Fibroblast of skin of left biceps (primary cell): ENCODE data around the gene CDH4.

Source experiments
- DNase-seq, 2 experiments: peaks; one replicate each; pipeline ENCODE4 v3.0.0-alpha.2; 2013; ENCODE audit warnings: low read depth in 2 of 2

Gene CDH4

DNA sequence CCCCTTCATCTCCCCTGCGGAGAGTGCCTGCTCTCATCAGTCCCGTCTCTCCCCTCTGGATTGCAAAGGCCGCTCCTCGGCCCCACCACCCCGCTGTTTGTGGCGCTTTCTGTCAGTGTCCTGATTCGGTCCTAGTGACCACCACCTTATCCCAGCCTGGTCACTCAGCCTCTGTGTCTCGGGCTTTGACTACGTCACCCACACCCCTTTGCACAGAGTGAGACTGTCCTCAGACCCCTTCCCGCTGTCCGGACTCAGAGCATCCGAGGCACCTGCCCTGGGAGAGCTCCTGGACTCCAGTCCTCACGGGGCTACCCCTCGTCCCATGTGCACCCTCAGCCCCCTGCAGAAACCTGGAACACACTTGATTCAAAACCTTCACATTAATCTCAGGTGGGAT lies 433.4 kb downstream of the CDH4 start:
- DNase-seq, result no peak

DNA sequence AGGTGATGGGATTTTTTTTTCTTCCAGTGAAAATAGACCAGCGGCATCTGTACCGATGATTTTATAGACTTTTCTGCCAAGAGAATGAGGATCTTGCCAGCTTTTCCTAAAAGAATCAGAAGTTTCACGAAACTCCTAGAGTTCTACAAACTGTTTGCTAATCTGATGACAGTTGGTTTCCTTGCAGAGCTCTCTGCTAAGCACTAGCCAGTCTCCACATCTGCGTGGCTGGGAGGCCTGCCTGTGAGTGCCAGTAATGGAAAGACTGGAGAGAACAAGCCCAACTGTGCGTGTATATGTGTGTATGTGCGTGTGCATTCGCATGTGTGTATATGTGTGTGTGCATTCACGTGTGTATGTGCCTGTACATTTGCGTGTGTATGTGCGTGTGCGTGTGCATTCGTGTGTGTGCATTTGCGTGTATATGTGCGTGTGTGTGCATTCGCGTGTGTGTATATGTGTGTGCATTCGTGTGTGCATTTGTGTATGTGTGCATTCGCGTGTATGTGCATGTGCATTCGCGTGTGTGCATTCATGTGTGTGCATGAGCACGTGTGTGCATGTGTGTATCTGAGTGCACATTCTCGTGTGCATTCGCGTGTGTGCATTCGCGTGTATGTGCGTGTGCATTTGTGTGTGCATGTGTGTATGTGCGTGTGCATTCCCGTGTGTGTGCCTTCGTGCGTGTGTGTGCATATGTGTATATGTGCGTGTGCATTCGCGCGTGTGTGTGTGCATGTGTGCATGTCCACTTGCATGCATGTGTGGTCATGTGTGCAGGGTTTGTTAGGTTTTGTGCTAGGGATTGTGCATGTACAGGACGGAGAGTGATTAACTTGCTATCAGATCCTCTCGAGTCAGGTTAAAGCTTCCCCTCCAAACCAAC lies 434.2 kb downstream of the CDH4 start:
- no peak for DNase-seq

DNA sequence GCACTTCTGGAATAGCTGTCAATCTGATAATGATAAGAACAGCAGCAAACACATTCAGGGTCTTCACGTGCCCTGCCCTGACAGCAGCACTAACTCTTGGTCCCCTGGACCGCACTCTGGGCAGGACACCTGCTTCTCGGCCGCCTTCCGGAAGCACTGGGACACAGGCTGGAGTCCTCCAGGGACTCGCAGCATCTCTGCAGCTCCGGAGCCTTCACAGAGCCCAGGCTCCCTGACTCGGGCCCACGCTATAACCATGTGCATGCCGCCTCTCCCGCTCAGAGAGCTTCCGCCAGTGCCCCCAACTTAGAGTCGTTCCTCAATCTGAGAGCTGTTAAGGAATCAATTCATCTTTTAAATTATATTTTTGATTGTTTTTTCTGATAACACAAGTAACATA lies 436.4 kb downstream of the CDH4 start:
- no peak for DNase-seq

DNA sequence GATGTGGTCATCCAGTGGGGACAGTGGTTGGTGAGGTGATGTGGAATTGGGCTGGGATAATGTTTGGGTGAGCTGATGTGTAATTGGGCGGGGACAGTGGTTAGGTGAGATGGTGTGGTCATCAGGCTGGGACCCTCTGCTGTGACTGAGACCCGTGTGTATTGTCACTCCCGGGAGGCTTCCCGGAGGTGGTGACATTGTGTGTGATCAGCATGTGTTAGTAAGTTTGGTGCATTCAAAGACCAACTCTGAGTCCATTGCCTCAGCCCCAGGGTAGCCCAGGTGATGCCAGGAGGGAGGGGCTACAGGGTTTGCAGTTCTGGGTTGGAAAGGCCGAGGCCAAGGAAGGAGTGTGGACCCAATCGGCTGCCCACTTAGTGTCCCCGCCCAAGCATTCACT lies 438.1 kb downstream of the CDH4 start:
- no peak for DNase-seq

DNA sequence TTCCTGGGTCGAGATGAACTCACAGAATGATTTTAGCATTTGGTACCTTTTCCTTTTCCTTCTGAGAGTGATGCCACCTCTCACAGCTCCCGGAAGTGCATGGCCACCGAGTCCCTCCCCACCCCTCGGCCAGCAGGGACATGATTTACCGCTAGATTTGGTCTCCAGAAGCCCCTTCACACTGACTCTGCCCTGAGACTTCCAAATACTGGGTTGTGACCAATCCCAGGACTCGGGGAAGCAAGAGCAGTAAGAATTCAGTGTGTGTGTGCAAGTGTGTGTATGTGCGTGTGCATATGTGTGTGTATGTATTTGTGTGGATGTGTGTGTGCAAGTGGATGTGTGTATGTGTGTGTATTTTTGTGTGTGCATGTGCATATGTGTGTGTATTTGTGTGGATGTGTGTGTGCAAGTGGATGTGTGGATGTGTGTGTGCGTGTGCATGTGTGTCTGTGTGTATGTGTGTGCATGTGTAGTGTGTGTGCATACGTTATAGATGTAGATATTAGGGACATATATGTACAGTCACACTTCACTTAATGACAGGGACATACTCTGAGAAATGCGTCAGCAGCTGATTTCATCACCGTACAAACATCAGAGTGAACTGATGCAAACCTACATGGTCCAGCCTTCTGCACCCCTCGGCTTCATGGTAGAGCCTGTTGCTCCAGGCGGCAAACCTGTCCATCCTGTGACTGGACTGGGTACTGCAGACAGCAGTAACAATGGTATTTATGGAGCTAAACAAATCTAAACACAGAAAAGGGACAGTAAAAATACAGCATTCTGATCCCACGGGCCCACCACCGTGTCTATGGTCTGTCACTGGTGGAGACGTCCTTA lies 439.2 kb downstream of the CDH4 start:
- DNase-seq, result no peak

DNA sequence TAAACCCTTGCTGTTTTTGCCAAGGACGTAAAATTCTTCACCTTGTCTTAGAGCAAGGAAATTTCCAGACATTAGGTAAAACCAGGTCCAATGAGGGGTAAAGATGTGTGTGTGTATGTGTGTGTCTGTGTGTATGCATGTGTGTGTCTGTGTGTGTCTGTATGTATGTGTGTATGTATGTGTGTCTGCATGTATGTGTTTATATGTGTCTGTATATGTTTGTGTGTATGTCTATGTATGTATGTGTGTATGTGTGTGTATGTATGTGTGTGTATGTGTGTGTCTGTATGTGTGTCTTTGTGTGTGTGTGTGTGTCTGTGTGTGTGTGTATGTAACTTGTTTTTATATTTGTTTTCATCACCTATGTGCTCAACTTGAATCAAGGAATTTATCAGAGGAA lies 439.9 kb downstream of the CDH4 start:
- no peak for DNase-seq

DNA sequence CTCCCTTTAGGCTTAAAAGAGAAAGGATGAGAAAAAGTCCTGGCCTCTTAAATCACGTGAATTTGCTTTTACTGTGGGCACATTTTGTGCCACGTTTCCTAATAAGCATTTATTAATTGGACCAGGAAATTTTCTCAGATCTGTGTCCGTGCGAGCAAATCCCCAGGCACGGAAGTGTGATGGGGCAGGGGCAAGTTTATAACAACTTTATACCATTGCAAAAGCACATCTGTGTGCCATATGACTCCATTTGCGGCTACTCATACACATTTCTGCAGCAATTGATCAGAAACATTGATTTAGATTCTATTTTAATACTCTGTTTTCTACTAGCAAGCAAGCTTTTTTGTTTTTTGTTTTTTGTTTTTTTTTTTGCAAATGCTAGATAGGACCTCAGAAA lies 440.4 kb downstream of the CDH4 start:
- peak; percentile 28 to 32 for DNase-seq

DNA sequence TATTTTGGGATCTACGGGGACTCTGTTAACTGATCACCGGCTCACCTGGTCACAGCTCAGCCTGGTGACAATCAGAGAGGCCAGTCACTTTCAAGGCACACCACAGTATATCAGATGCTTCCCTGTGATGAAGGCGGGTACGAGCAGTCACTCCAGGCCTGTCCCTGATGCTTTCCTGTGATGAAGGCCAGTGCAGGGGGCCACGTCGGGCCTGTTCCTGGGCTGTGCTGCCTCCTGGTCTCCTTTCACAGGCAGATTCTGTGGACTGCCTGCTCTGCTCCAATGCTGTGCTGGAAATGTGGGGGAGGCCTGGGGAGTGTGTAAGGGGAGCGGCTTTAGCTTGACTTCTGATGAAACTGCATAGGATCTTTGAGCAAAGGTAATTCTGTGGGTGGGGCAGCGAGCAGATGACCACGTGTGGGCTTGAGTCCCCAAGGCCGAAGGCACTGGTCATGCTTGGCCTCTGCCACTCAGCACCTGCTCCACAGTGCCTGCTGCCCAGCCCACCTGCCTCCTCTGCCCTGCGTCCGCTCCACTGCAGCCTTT lies 441.1 kb downstream of the CDH4 start:
- DNase-seq, result no peak

DNA sequence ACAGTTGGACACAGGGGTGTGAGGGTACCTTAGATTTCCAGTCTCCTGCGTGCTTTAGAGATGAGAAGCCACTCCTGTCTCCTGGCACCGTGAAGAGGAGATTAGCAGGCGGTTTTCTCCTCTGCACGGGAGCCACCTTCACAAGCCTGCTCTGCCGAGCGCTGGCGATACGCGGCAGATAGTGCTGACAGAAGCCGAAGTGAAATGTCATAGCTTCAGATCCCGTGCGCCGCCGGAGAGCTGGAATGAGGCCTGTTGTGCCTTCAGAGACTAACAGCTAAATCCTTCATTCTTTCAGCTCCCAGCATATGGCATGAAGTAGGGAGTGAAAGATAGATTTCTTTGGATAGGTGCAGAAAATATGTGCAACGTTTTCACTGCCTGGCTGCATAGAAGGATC lies 442.6 kb downstream of the CDH4 start:
- no peak for DNase-seq

DNA sequence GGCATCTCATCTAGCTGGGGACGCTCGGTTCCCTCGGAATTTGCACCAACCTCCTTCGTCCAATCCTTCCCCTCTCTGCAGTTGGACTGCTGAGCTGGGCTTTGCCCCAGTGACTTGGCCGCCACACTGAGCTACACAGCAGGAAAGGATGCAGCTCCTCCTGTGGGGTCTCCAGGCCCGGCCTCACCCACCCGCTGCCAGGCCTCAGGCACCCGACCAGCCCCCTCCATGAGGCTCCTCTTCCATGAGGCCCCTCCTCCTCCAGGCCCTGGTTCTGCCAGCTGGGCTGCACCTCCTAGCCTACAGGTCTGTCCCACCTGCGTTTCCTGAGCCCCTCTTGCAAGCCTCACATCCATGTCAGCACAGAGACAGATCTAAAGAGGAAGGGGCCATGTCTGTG lies 443.7 kb downstream of the CDH4 start:
- DNase-seq, result no peak

DNA sequence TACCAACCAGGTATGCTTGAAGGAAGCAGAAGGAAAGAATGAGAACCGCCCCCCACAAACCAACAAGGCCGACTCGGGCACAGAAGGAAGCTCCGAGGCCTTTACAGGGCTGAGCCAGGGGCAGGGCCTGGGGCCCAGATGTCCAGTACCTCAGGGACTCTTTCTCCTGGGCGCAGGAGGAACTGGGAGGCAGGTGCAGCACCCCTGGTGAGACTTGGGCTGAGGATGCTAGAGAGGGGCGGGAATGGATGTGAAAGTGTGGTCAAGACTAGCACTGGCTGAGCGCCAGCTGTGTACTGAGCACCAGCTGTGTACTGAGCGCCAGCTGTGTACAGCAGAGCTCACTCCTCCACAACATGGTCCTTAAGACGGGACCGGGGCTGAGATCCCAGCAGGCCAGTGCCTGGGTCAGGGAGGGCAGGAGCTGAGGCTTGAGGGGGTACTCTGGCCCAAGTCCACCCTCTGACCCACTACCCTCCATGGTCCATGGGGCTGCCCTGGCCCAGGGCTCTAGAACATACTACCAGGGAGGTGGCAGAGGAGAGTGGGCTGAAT lies 444.2 kb downstream of the CDH4 start:
- no peak for DNase-seq

DNA sequence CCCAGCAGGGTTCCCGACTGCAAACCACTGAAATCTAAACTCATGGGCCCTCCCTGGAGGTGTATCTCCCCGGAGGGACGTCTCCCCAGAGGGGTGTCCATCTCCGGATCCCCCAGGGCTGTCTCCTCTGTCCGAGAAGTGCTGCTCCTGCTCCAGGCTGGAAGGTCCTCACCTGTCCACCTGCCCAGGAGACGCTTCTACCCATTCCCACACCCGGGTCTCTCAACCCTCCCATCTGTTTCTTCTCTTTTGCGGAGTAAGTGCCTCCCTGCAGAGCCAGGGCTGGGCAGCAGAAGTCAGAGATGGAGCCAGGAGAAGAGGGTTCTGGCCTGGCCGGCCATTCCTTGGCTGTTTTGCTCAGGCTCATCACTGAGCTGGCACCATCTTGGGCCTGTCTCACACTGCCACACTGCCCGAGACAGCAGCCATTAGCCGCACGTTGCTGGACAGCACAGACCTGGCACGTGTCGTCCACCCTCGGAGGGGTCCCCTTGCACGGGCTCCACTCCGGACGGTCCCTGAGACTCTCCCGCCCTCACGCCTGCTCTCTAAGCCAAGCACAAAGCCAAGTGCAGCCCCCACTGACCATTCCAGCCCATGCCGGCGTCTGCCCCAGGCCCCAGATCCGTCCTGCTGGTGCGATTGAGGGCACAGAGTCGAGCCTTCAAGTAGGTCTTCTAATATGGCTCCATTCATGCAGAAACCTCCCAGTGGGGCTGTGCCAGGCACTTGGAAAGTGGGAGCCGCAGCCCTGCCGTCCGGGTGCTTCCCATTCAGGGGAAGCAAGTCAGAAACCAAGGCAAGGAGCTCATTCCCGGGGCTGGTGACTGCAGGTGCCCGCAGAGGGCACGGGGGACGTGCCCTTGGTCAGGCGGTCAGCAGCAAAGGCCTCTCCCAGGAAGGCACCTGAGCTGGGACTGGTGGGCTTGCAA lies 445.9 kb downstream of the CDH4 start:
- DNase-seq, result no peak

DNA sequence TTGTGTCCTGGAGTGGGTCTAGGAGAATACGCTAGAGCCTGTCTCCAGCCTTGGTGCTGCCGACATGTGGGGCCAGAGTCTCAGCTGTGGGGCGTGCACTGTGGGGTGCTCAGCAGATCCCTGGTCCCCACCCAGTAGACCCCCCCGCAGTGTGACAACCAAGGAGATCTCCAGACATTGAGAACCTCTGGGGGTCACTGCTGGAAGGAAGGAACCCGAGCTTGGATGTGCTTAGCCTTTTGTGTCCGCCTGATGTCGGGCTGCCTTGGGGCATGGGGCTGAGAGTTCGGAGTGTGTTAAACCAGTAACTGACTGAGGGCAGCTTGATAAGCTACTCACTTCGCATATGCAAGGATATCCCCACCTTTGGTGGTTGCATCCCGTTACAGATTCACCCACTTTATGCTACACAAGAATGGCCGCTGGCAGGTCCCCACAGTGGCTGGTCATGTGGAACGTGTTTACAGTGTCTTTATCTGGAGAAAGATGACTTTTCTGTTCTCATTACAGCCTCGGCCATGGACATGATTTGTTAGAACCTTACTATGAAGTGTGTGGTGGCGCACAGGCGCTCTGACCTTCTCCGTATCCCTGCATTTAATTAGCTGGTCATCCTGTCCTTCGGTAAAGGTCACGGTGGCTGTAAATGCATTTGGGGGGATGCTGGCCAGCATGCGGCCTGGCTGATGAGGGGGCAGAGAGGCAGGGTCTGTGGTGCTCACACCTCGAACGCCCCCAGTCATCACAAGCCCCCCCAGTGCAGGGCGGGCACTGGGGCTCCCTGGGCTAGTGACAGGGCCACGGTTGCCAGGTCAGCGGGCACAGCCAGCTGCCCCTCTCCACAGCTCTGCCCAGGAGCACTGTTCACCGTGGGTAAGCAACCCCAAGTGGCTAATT lies 446.8 kb downstream of the CDH4 start:
- no peak for DNase-seq

DNA sequence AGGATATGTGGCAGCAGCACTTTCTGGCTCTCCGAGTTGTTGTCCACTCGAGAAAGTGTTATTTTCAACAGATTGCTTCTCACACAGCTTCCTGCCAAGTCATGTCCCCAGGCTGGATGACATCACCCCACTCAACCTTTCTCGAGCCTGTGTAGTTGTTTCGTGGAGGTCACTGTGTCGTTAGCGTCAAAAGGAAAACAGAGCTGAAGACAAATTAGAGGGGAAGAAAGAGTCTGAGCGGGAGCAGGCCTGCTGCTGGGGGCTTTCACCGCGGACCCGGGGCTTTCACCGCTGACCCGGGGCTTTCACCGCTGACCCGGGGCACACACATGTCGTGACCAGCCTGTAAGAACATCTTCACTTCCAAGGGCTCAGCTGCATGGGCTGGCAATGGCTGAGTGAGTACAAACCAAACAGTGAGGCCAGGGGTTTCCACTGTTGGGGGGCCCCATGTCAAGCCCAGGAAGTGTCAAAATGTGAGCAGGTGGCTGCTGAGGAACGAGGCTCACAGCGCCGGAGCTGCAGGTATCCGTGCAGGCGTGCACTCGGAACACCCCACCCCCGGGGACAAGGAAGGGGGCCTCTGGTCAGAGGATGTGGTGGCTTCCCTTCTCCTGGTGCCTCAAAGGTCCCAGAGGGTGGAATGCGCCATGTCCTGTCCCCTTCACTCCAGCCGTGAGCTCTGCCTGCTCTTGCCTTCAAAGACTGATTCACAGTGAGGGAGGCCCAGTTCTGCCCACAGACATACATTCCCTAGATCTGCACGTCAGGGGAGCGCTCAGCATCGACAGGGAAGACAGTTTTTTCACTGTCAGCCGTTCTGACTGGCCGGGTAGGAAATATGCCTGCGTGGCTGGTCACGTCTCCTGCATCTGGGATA lies 447.7 kb downstream of the CDH4 start:
- no peak for DNase-seq

DNA sequence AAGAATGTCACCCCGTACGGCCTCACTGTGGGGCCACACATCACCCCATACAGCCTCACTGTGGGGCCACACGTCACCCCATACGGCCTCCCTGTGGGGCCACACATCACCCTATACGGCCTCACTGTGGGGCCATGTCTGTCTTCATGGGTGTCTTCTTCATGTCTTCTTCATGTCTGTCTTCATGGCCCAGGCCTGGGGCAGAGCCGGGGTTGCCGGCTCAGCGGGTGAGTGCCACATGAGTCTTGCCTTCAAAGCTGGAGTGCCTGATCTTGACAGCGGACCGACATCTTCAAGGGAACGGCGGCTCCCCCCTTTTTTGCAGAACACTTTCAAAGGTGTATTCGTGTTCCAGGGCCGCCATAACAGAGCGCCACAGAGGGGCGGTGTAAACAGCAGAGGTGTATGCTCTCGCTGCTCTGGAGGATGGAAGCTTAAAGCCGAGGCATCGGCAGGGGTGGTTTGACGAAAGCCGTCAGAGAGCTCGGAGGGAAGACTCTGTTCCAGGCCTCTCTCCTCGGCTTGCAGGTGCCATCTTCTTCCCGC lies 448.6 kb downstream of the CDH4 start:
- no peak for DNase-seq

DNA sequence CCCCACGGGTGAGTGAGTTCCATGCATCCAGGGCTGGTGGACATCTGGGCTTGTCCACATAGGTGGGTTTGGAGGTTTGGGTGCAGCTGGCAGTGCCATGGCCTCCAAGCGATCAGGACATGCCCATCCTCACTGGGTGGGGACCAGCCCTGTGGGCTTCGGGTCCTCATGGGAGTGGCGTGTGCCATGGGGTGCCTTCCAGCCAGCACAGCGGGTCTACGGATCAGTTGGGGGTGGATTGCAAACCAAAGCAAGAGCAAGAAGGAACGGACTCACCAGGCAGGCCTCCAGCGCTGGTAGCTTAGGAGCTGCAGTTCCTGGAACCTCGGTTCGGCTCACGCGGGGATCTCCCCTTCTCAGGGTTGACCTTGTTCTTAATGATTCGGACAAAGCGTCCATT lies 449.3 kb downstream of the CDH4 start:
- DNase-seq, result no peak

DNA sequence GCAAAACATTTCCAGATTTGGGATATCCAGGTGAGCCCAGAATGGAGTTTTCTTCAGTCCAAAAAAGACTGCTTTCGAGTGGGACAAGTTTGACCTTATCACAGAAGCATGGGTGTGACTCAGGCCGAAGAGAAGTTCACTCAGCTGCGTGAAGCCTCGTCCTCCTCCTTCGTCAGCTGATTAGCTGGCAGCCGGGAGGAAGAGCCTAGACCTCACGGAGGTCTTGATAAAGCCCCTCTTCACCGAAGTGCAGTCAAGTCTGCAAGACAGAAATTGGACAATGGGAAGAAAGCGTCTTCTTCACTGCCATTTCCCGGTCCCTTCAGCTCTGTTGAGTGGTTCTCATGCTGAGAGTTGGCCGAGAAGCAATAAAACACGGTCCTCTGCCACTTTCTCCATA lies 449.7 kb downstream of the CDH4 start:
- no peak for DNase-seq

DNA sequence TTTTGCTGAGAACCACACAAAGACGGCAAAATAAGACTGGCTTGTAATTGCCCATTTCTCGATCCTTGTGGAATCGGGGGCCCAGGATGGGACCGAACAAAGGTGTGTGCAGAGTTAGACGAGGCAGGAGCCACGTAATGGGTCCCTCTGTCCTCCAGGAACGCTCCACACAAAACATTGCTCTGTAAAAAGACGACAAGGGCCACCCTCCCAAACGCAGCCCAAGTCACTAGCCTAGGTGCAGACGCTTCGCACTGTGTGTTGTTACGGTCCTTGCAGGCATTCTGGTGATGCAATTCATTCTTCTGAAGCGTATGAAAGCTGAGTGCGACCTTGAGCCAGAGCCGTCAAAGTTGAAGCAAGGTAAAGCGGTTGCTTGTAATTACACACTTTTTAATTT lies 450.2 kb downstream of the CDH4 start:
- DNase-seq, result no peak

DNA sequence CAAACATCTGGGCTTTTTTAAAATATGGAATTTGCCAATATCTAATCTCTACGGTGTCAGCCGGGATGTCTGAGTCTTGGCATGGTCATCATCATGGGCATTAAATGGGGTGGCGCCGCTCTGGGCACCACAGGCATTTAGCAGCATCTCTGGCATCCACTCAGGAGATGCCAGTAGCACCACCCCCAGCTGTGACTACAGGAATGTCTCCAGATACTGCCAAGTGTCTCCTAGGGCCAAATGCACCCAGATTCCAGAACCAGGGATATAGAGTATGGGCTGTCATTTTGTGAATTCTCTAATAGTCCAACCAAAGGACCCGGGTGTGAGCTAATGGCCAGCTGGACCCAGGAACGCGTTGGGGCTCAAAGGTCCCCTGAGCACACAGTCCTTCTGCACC lies 452.6 kb downstream of the CDH4 start:
- DNase-seq, result no peak
